RPMI7951 (cell line): ENCODE data around the gene EHMT1. TPM values are rescaled to one million over a fixed set of nuclear protein-coding genes. Genes with fewer than 3 reads are reported as not detected.
"Not testable (repeated sequence)": the region's sequence is repeated elsewhere in the genome, so short reads cannot be mapped to it uniquely, and the experiment has no call there.

Experiments used
- DNase-seq: peaks from one replicate; pipeline ENCODE4 v3.0.0-alpha.2; 2012; ENCODE audit warnings: low read depth
- total RNA-seq: library from RNA; depleted of rRNA; stranded (reverse); fragments of >200 nt; shearing (Covaris generic); gene quantifications from 2 replicates; pipeline ENCODE4 v1.2.3, GENCODE V29; 2014

The EHMT1 gene
- total RNA-seq, 1 experiment from 2014 or later, result 11.5 TPM

DNA sequence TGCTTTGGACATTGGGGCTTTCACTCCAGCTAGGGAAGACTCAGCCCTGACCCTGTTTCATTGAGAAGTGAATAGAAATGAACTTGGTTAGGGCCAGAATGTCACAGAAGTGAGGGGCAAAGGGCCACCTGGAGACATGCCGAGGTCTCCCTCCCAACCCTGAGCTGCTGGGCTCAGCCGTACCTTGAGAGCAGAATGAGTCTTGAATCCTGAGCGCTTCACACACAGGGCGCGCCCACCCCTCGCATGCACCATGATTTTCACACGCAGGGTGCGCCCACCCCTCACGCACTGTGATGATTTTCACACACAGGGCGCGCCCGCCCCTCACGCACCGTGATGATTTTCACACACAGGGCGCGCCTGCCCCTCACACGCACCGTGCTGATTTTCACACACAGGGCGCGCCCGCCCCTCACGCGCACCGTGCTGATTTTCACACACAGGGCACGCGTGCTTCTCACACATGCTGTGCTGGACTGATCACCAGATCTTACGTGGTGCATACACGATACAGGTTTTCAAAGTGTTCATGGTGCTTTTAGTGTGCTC is 99.0 kb downstream of the EHMT1 start:
- no peak for DNase-seq

DNA sequence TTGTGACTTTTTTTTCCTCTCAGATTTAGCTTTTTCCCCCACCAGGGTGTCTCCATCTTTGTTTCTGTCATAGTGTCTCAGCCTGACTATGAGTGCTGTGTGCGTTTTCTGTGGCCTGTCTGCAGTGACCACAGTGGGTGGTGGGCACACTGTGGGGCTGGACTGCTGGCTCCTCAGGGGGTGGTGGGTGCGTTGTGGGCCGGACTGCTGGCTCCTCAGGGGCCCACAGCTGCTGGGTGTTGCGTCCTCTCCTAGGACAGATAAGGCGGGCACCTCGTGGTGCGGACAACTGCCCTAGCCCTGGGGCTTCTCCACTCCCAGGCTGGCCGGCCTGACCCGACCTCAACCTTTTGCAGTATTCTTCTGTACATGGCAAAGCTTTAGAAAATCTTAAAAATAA is 100.4 kb downstream of the EHMT1 start:
- no peak for DNase-seq

DNA sequence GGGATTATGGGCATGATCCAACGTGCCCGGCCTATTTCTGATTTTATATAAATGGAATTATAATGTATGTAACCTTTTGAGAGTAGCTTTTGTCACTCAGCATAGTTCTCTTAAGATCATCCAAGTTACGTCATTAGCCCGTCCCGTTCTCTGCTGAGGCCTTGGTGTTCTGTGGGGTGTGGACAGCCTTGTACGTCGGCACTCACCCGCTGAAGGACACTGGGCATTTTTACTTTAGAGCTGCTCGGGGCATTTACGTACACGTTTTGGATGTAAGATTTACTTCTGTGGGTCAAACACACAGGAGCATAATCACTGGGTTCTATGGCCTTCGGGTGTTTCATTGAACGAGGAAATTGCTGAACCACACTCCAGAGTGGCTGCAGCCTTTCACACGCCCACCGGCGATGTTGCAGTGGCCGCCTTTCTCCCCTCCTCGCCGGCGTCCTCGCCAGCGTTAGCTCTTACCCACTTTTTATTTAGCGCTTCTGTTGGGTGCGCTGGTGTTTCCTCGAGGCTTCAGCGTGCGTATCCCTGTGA is 101.8 kb downstream of the EHMT1 start:
- DNase-seq, result no peak

DNA sequence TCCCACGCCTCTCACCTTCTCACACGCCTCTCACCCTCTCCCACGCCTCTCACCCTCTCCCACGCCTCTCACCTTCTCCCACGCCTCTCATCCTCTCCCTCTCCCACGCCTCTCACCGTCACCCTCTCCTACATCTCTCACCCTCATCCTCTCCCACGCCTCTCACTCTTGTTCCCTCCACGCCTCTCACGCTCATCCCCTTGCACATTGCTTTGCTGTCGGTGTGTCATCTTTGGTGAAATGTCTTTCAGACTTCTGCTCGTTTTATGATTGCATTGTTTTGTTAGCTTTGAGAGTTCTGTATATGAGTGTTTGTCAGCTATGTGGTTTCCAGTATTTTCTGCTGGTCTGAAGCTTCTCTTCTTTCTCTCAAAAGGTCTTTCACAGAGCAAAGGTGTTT is 102.7 kb downstream of the EHMT1 start:
- no peak for DNase-seq

DNA sequence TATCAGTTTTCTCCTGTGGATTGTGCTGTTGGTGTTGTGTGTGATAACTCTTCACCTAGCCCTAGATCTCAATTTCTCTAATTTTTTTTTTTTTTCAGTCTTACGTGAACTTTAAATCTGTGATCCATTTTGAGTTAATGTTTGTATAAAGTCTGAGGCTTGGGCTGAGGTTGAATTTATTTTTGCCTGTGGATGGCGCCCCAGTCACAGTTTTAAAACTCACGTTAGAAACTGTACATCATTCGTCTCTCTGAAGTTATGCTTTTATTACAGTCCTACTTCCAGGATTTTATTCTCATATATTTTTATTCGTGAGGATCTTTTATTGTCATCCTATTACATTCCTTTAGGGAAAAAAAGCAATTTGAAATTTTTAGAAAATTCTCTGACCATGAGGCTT is 103.1 kb downstream of the EHMT1 start:
- no peak for DNase-seq

DNA sequence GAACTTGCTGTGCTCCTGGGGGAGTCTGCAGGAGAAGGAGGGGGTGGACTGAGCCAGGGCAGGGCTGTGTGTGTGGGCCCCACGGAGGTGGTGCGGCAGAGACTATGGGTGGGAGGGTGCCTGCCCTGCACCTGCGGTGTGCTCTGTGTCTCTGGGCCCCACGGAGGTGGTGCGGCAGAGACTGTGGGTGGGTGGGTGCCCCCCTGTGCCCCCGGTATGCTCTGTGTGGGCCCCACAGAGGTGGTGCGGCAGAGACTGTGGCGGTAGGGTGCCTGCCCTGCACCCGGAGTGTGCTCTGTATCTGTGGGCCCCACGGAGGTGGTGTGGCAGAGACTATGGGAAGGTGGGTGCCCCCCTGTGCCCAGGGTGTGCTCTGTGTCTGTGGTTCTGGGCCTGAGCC is 103.7 kb downstream of the EHMT1 start:
- no peak for DNase-seq

DNA sequence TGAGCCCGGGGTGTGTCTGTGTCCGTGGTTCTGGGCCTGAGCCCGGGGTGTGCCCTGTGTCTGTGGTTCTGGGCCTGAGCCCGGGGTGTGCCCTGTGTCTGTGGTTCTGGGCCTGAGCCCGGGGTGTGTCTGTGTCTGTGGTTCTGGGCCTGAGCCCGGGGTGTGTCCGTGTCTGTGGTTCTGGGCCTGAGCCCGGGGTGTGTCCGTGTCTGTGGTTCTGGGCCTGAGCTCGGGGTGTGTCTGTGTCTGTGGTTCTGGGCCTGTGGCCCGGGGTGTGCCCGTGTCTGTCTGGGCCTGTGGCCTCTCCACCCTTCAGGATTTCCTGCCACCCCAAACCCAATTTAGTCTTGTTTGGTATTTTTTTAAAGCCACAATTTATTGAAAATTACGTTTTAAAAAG is 104.6 kb downstream of the EHMT1 start:
- not testable (repeated sequence) for DNase-seq

DNA sequence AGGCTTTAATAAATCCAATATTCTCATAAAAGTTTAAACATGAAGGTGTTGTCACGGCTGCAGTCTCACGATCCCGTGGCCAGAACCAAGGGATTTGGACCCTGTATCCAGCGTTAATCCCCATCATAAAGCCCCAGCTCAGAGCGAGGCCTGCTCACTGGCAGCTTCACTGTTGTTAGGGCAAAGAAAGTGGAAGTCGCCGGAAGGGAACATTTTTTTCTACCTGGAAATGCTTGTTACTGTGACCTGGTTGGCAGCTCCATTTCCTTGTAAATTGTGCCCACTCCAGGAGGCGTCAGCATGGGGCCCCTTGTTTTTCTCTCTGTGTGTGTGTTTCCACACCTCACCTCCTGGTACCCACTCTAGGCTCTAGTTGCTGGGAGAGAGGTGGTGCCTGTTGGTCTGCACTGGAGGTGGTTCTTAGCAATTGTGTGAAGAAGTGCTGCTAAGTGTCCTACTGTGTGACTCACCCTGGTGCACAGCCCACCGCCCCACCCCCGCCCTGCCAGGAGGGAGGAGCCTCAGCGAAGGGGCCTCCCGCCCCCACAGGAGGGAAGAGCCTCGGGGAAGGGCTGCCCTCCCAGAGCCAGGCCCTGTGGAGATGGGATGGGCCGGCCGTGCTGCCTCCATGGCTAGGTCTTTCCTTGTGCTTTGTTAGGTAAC is 105.1 kb downstream of the EHMT1 start:
- no peak for DNase-seq

DNA sequence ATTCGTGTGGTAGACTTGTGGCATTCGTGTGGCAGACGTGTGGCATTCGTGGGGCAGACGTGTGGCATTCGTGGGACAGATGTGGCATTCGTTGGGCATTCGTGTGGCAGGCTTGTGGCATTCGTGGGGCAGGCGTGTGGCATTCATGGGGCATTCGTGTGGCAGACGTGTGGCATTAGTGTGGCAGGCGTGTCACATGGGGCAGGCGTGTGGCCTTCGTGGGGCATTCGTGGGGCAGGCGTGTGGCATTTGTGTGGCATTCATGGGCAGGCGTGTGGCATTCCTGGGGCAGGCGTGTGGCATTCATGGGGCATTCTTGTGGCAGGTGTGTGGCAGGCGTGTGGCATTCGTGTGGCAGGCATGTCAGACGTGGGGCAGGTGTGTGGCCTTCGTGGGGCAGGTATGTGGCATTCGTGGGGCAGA is 106.0 kb downstream of the EHMT1 start:
- DNase-seq, result no peak

DNA sequence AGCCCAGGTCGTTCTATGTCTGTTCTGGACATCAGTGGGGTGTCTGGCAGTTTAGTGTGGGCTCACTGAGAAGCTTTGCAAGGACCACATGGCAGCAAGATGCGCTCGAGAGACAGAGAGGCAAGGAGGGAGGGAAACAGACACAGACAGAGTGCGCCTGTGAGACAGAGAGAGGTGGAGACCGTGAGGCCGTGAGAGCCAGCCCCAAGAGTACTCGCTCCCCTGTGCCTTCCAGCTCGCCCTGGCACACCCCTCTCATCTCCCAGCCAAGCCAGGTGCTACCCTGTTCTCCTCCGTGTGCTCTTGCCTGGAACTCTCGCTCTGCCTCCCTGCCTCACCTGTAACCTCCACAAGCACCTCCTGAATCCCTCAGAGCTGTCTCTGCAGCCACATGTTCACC is 106.8 kb downstream of the EHMT1 start:
- no peak for DNase-seq

DNA sequence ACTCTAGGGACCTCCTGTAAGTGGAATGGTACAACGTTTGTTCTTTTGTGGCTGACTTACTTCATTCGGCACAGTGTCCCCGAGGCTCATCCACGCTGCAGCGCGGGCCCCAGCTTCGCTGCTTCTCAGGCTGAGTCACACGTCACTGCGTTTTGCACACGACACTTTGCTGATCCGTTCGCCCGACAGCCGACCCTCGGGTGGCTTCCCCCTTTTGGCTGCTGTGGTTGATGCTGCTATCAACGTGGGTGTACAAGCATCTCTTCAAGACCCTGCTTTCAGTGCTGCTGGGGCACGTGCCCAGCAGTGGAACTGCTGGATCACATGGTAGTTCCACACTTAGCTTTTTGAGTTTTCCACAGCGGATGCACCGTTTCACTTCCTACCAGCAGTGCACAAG is 107.5 kb downstream of the EHMT1 start:
- DNase-seq, result not testable (repeated sequence)

DNA sequence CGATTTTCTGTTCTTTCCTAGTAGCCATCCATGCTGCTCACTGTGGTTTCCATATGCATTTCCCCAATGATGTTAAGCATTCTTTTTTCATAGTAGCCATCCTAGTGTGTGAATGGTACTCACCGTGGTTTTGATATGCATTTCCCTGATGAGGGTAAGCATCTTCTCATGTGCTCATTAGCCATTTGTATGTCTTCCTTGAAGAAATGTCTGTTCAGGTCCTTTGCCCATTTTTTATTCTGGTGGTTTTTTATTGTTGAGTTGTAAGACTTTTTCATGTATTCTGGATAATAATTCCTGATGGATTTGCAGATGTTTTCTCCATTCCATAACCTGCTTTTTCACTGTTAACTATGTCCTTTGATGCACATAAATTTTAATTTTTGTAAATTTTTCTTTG is 108.0 kb downstream of the EHMT1 start:
- no peak for DNase-seq

DNA sequence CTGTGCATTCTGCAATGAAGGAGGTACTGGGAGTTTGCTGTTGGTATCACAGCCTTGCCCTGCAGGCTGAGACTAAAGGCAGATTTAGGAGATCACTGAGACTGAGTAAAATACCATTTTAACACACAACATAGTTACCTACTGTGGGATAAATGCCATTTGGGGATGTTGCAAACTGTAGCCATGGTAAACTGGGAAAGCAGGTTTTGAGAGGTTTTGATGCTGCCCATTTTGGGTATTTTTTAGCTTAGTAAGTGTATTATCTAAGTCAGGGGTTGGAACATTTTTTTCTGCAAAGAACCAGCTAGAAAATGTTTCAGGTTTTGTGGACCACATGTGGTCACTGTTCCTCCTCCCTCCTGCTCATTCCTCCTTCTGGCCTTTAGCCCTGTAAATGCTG is 108.9 kb downstream of the EHMT1 start:
- no peak for DNase-seq

DNA sequence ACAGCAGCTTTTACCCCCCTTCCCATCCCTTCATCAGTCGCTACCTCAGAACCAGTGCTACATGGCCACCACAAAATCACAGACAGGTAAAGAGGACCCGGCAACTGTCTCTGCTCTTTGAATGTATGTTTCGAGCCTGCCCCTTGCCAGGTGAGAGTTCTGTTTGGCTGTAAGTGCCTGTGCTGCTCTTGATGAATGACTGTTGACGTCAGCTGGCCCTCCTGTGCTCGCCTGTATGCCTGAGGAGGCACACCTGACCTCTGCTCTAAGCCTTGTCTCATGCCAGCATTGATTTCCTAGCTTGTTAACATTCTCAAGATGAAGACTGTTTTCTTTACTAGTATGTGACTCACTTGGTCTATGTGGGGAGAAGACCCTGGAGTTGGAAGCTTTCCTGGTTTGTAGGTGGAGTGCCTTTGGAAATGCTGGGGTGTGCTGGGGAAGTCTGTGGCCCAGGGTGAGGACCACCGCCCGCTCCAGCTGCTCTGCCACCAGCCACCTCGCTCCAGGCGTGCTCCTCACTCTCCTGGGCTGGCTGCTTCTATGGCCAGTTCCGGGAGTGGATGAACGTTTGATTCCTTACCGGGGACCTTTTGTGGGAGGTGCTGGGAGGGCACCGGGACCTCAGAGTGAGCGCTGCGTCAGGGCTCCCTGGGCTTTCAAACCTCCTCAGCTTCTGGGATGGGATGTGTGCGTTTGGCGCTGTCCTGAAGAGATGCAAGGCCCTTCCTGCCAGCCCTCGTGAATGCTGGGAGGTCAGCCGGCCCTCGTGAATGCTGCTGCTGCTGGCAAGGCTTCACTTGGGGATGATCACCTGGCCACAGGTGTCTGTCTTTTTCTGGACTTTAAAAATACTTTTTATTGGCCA is 109.9 kb downstream of the EHMT1 start:
- DNase-seq, result no peak

DNA sequence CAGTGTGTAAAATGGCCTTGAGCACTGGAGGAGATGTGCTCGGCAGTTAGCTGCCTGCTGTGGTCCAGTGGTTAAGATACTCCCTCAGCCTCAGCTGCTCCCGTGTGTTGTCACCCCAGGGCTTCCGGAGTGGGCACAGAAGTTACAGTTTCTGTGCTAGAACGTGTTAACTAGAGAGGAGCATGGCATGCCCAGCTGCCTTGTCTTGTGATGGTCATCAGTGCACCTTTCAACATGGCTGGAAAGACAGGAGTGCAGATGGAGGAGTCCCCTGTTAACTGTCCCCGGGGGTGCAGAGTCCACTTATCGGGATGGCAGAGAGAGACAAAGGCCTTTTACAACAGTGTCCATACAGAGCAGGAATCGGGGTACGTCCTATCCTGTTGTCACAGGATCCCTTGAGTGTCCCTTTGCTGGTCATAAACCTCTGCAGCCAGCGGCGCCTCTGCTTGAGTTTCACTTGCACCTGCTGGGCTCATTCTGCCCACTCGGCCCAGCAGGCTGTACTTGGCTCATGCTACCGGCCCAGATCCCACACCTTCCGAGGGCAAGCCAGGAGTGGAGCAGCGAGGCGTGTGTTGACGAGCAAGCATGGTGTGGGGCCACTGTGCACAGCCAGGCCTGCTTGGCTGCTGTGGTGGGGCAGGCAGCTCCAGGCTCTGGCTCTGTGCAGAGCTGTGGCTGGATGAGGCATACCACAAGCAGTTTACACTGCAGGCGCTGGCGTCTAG is 112.6 kb downstream of the EHMT1 start:
- no peak for DNase-seq

DNA sequence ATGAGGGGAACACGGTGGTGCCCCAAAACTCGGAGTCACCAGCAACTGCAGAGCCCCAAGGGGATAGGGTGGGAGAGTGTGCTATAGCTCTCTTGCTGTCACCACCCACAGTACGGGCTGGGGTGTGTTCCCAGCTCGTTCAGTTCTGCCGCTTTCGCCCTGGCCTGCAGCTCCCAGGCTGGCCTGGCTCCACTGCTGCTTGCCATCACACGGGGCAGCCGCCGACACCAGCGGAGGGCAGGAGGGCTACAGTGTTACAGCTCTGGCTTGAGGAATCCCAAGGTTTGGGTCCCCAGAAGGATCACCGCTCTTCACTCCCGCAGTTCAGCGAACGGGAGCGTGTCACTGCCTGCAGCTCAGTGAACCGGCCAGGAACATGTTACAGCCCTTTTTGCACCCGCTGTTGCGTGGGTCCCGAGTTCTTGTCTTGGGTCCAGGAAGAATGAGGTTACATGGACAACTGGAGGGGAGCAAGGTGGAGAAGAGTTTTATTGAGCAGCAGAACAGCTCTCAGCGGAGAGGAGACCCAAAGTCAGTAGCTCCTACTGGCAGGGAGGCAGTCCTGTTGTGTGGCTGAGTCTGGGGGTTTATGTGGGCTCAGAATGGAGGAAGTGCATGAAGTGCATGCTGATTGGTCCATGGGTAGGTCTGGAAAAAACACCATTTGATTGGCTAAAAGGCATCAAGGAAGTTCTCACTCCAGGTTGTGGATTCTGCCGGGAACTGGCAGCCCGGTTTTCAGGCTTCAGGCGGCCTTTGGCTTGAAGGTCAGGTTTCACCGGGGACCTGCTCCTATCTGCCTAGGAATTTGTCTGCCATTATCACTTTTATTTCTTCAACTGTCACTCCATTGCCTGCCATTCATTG is 113.4 kb downstream of the EHMT1 start:
- DNase-seq, result no peak

DNA sequence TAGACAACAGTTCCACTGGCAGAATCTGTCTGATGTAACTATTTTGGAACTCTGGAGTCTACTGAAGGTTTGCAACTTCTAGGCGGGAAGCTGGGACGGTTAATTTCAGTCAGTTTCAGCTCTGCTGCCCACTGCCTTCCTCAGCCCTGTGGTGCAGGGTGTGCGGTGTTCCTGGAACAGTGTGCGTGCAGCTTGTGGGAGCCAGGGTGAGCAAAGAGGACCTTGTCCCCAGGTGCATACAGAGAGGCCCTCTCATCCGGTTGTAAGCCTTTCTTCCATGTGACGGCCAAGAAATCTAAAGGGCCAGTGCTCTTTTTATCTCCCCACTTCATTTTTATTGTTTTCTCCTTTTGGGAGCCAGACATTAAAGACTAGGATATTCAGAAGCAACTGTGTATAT is 114.6 kb downstream of the EHMT1 start:
- DNase-seq, result no peak

DNA sequence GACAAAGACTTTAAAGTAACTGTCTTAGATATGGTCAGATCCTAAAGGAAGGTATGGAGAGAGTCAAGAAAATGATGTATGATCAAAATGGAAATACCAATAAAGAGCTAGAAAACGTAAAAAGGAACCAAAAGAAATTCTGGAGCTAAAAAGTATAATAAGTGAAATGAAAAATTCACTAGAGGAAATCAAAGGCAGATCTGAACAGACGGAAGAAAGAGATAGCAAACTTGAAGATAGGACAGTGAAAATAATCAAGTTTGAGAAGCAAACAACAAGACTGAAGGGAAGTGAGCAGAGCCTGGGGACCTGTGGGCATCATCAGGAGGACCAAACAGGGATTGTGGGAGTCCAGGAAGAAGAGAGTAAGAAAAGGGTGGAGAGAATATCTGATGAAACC is 115.4 kb downstream of the EHMT1 start:
- DNase-seq, result no peak

DNA sequence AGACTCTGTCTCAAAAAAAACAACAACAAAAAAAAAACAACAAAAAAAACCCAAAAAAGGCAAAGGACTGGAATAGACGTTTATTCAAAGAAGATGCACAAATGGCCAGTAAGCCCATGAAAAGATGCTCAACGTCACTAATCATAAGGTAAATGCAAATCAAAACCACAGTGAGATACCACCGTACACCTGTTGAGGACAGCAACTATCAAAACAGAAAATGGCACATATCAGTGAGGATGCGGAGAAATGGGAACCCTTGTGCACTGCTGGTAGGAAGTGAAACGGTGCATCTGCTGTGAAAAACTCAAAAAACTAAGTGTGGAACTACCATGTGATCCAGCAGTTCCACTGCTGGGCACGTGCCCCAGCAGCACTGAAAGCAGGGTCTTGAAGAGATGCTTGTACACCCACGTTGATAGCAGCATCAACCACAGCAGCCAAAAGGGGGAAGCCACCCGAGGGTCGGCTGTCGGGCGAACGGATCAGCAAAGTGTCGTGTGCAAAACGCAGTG is 119.4 kb downstream of the EHMT1 start:
- DNase-seq, result not testable (repeated sequence)

DNA sequence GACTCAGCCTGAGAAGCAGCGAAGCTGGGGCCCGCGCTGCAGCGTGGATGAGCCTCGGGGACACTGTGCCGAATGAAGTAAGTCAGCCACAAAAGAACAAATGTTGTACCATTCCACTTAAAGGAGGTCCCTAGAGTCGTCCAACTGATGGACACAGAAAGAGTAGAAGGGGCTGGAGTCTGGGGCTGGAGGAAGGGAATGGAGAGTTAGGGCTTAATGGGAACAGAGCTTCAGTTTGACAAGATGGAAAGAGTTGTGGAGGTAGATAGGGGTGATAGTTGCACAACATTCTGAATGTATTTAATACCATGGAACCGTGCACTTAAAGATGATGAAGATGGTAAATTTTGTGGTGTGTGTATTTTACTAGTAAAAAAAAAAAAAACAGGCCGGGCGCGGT is 119.9 kb downstream of the EHMT1 start:
- DNase-seq, result no peak
